ENCODE measurements around the gene ACTN3.

- peak; percentile 16 for TF ChIP-seq REST (IDR thresholded peaks at IDR 0.05; ENCODE audit: insufficient replicate concordance, low read depth)
- TF ChIP-seq CTCF (IDR thresholded peaks at IDR 0.05; ENCODE audit: insufficient read depth, low read length), result peak; percentile 48
- TF ChIP-seq GABPA (IDR thresholded peaks at IDR 0.05; ENCODE audit: low read depth), result no peak
- TF ChIP-seq POLR2AphosphoS5 (IDR thresholded peaks at IDR 0.05; ENCODE audit: low read depth), result peak; percentile 92
- no peak for TF ChIP-seq SPI1 (IDR thresholded peaks at IDR 0.05; ENCODE audit: borderline replicate concordance, low read depth)
Observed at GRCh38 chr11:66592457-66593302, 46.0 kb downstream of the ACTN3 start, which contains the start of the genes CCDC87 and CCS.
